HG03103 (cell line): ENCODE results near the gene SNTA1.
"Not testable (repeated sequence)": the region's sequence is repeated elsewhere in the genome, so short reads cannot be mapped to it uniquely, and the experiment has no call there.

ENCODE experiments used
- ATAC-seq: cut with Tn5 transposase; IDR thresholded peaks from one replicate; pipeline ENCODE4 v1.9.1; 2021; ENCODE audit warnings: low read depth; ENCODE audit not compliant: unreplicated experiment

SNTA1 gene

DNA sequence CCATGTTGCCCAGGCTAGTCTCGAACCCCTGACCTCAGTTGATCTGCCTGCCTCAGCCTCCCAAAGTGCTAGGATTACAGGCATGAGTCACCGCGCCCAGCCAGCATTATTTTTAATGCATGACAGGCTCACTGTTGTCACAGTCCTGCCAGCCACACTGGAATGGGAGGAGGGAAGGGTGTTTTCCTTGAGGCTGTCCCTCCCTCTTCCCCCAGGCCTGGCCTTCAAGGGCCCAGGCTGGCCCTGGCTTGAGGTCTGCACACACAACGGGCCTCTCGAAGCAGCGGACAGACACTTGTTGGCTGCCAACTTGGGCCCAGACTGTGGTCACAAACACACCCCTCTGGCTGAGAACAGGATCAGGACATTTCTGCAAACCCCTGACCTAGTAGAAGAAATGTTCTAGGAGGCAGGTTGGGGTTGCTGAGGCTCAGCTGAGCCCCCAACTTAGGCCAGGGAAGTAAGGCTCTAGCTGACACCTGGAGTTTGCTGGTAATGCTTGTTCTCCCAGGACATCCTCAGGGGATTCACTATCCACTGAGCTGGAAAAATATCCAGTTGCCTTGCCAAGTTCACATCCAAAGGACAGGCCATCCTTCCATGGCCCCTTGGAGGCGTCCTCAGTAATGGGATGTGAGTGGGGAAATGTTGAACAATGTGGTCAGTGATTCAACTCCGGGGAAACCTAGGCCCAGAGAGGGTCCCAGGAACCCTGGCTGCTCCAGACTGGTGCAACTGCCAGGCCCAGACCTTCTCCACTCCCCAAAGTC is 9.9 kb downstream of the SNTA1 start:
- no peak for ATAC-seq

DNA sequence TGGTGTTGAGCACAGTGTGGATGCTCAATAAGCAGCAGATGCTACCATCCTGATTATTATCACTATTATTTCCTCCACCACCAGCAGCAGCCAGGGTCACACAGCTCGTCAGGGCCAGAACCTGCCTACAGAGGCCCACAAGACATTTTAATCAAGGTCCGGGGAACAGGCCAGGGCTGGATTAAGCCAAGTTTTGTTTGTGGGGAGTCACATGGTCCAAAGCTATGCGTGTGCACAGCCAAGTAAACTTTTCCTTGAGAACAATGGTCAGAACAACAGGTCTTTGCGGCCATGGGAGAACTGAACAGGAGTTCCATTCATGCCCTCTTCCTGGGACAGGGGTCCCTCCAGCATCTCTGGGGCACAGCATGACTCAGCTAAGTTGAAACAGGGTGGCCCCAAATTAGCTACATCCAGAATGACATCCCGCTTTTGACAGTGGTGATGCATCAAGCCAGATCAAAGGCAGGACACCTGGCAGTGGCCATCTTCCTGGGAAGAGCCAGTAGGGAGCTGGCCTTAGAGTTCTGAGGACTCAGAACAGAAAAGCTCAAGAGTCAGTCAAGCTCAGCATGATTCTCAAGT is 11.7 kb downstream of the SNTA1 start:
- no peak for ATAC-seq

GRCh38 chr20:33423875-33424274 is 19.7 kb downstream of the SNTA1 start:
- ATAC-seq, result not testable (repeated sequence)

GRCh38 chr20:33423141-33423834 is 20.3 kb downstream of the SNTA1 start:
- no peak for ATAC-seq

- no peak for ATAC-seq
These were observed 24.2 kb downstream of the SNTA1 start for GRCh38 chr20:33419140-33419974.

DNA sequence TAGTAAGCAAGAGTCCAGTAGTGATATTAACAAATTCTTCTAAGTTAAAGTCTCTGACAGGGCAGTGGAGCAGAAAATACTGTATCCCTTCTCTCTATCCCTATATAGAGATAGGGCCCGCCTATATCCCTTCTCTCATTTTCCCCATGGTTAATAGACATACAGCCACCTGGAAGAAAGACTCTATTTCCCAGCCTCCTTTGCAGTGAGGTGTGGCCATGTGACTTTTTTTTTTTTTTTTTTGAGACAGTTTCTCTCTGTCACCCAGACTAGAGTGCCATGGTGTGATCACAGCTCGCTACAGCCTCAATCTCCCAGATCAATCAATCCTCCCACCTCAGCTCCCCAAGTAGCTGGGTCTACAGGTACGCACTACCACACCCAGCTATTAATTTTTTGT is 25.5 kb downstream of the SNTA1 start:
- ATAC-seq, result no peak

DNA sequence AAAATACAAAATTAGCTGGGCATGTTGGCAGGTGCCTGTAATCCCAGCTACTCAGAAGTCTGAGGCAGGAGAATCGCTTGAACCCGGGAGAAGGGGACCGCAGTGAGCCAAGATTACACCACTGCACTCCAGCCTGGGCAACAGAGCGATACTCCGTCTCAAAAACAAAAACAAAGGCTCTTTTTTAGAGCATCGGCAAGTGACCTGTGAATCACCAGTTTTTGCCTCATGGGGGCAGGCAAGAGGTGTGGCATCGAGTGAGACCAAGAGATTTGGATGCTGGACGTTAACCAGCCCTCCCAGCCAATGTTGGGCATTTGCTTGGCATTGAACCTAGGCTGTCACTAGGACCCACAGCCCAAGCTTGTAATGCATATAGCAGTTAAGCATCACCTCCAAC is 27.6 kb downstream of the SNTA1 start:
- no peak for ATAC-seq

- no peak for ATAC-seq
These were observed 31.1 kb downstream of the SNTA1 start for GRCh38 chr20:33412484-33412838.

- no peak for ATAC-seq
These were observed 31.7 kb downstream of the SNTA1 start for GRCh38 chr20:33411711-33412483.

GRCh38 chr20:33411242-33411641 is 32.3 kb downstream of the SNTA1 start:
- ATAC-seq, result no peak

DNA sequence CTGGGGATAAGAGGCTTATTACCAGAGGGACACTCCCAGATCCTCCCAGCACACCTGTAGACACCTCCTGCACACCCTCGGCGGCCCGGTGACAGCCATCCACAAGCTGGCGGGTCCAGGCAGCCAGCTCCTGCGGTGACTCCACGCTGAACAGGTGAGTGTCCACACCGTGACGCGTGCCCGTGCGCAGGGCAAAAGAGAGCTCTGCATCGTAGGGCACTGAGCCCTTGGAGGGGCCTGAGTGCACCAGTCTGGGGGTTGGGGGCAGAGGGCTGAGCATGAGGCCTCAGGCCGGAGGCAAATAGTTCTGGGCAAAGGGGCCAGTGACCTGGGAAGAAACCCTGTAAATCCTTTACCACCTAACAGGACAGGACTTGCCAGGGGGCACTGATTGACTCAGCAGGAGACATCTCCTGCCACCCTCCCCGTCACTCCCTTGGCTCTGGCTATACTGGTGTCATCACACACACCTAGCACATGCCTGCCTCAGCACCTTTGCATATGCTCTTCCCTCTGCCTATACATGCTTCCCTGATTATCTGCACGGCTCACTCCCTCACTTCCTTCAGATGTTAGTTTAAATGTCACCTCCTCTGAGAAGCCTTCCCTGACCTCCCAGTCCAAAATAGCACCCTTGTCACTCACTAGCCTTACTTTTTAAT is 33.4 kb downstream of the SNTA1 start:
- ATAC-seq, result no peak

DNA sequence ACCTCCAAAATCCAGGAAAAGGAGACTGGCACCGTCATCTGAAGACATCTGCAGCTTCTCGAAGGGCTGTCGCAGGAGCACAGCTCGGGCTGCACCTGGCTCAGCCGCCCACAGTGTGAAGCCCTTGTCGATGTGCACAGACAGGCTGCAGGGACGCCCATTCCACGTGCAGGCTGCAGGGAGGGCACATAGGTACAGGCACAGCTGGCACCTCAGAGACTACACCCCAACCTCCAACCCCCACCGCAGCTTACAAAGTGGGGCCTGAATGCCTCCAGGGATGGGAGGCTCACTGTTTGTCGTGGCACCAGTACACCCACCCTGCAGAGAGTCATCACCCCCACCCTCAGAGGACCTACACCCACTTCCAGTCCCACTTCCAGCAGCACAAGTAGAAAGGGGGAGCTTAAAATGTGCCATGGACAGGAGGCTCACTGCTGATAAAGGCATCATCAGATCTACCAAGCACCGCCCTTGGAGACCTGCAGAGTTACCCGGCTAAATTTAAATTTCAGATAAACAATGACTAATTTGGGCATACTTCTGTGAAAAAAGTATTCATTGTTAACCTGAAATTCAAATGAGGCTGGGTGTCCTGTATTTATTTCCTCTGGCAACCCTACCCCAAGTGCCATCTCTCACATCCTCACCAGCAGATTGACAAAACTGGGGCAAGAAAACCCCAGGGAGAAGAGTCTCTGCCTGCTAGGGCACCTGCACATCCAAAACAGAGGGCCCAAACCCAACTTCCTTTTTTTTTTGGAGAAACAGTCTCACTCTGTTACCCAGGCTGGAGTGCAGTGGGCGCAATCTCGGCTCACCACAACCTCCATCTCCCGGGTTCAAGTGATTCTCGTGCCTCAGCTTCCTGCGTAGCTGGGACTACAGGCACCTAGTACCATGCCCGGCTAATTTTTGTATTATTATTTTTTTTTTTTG is 34.6 kb downstream of the SNTA1 start:
- ATAC-seq, result no peak

- ATAC-seq, result no peak
These were observed 35.2 kb downstream of the SNTA1 start for GRCh38 chr20:33408313-33408712.

GRCh38 chr20:33407796-33408195 is 35.8 kb downstream of the SNTA1 start:
- no peak for ATAC-seq

DNA sequence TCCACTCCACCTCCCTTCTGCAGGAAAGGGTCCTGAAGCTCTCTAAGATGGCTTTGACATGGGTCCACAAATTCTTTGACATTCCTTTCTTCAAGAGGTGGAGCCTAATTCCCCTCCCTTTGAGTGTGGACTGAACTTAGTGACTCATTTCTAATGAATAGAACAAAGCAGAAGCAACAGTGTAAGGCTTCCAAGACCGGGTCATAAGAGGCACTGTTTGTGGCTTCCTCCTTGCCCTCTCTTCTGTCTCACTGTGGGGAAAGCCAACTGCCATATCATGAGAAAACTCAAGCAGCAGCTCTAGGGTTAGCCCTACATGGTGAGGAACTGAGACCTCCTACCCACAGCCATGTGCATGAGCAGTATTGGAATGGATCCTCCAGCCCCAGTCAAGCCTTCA is 36.3 kb downstream of the SNTA1 start:
- ATAC-seq, result no peak

DNA sequence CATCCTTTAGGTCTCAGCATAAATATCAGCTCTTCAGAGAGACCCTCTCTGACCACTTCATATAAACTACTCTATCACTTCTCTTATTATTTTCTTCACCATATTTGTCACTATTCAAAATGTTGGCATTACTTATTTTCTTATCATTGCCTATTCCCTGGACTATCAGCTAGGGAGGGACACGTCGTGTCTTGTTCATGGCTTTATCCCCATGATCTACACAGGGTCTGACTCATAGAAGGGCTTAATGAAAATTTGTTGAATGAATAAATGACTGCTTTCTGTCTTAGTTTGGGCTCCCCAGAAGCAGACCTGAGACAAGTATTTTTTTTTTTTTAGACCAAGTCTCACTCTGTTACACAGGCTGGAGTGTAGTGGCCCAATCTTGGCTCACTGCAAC is 39.3 kb downstream of the SNTA1 start:
- ATAC-seq, result no peak

GRCh38 chr20:33401921-33402369 is 41.6 kb downstream of the SNTA1 start:
- ATAC-seq, result no peak

DNA sequence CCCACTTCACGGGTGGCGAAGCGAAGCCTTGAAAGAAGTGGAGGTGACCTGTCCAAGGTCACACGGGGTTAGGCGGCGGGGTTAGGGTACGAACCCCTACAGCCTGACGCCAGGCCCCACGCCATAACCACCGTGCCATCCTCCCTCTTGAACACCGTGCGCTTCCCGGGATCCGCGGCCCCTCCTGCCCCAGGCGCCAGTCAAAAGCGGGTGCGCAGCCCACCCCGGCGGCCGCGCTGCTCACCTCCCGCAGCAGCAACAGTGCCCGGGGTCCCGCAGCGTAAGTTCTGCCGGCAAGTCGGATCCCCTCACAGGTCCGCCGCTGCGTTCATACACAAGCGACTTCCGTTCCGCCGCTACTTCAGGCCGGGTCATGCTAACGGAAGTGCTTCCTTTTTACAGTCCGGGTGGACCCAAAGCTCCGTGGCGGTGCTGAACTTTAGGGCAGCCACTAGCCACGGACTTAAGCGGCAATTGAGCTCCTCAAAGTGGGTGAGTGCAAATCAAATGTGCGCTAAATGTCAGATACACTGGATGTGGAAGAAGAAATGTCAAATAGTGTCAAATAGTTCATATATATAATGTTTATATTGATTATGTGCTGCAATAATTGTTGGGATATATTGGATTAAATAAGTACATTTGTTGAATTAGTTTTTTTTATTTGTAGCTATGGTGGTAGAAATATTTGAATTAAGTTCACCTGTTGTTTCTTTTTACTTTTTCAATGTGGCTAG is 42.2 kb downstream of the SNTA1 start, which contains the start of gene CDK5RAP1:
Gene CDK5RAP1, minus strand, starts transcription at position 336 of the 737 bp plus-strand sequence. CDS start 4,455 bp downstream, outside the sequence.
- peak; percentile 69 for ATAC-seq
